ENCODE measurements around the gene MCF2L2. TPM values are rescaled to one million over a fixed set of nuclear protein-coding genes. Genes with fewer than 3 reads are reported as not detected.

MCF2L2 gene
- total and polyA plus RNA-seq, 9 of the 15 experiments (the other 6 are each of a cell fraction or from before 2014, with no cell fraction given): 0.56 to 4.2 (median 3.0) TPM

- TF ChIP-seq IRF9 (tag; IDR thresholded peaks at IDR 0.05) (no peak), ARID4B (CRISPR knock-in tag; IDR thresholded peaks at IDR 0.05) (peak; percentile 90), CTCFL (IDR thresholded peaks at IDR 0.05; ENCODE audit: borderline replicate concordance, insufficient read depth, low read depth, low read length, poor library complexity, severe bottlenecking) (peak; percentile 37), ZNF717 (CRISPR knock-in tag; IDR thresholded peaks at IDR 0.05) (no peak), SMC3 (conservative IDR thresholded peaks at IDR 0.05; ENCODE audit: insufficient read depth, low read depth, low read length) (no peak), EWSR1 (IDR thresholded peaks at IDR 0.05; ENCODE audit: borderline replicate concordance, low read depth, partially characterized antibody) (no peak), HNRNPH1 (optimal IDR thresholded peaks at IDR 0.05; ENCODE audit: low read depth, low read length) (no peak), E2F1 (CRISPR knock-in tag; IDR thresholded peaks at IDR 0.05) (0 out of 2 replicates have a peak, but pooled peaks have one; percentile 21), NEUROD1 (IDR thresholded peaks at IDR 0.05; ENCODE audit: borderline replicate concordance, low read depth, low read length, partially characterized antibody) (peak; percentile 31), ZNF354B (CRISPR knock-in tag; IDR thresholded peaks at IDR 0.05) (no peak), ARID1B (IDR thresholded peaks at IDR 0.05) (peak; percentile 59), PURB (CRISPR knock-in tag; IDR thresholded peaks at IDR 0.05; ENCODE audit: low read depth) (no peak), MCM3 (IDR thresholded peaks at IDR 0.05) (no peak), CREB1 (IDR thresholded peaks at IDR 0.05) (peak; percentile 52), CREB1 (CRISPR knock-in tag; IDR thresholded peaks at IDR 0.05) (peak; percentile 61), RB1 (IDR thresholded peaks at IDR 0.05; ENCODE audit: low read depth) (peak; percentile 70), ESRRA (IDR thresholded peaks at IDR 0.05; ENCODE audit: borderline replicate concordance, low read depth) (peak; percentile 84), NR1H2 (CRISPR knock-in tag; IDR thresholded peaks at IDR 0.05) (0 out of 2 replicates have a peak, but pooled peaks have one; percentile 70), ZNF23 (CRISPR knock-in tag; IDR thresholded peaks at IDR 0.05) (no peak), BCOR (IDR thresholded peaks at IDR 0.05) (peak; percentile 77)
Measured at GRCh38 chr3:183447206-183448001, 19.0 kb upstream of the MCF2L2 start (continued).
